Panc1 (cell line): ENCODE results near the gene R3HDM2. TPM values are rescaled to one million over a fixed set of nuclear protein-coding genes. Genes with fewer than 3 reads are reported as not detected.

ENCODE experiments used
- ATAC-seq: fragments of 200-7000 bp; cut with Tn5 transposase; 2 replicates; pipeline ENCODE4 v1.9.1; 2020; ENCODE audit warnings: mild to moderate bottlenecking, moderate library complexity
- BruUV-seq: library from RNA; stranded (reverse); fragments of 400-500 nt; replicated peaks from 2 replicates; lab custom pipeline; 2021; lab: Mats Ljungman, UMichigan
- CTCF ChIA-PET: fragments of 300-600 bp; sonication (Branson Sonifier 250); formaldehyde crosslinking; loops from one replicate; lab custom pipeline; 2022; ENCODE audit warnings: antibody characterized with exemption; lab: Charles Lee
- POLR2A ChIA-PET: fragments of 300-600 bp; sonication (Branson Sonifier 250); formaldehyde crosslinking; loops from one replicate; lab custom pipeline; 2022; ENCODE audit warnings: antibody characterized with exemption; lab: Charles Lee
- DNase-seq: peaks from one replicate; pipeline ENCODE4 v3.0.0-alpha.2; 2010; ENCODE audit warnings: low read depth, low spot score
- H3K27ac ChIP-seq: 2 replicates; pipeline ENCODE4 v1.5.1; 2011; ENCODE audit warnings: mild to moderate bottlenecking, low read length, inconsistent platforms
- H3K27me3 ChIP-seq: fragments of 200-500 bp; sonication (Bioruptor generic); 2 replicates; pipeline ENCODE4 v1.6.0; 2014; ENCODE audit warnings: low read length, inconsistent platforms; ENCODE audit not compliant: control insufficient read depth, insufficient read depth
- H3K36me3 ChIP-seq: fragments of 200-500 bp; sonication (Bioruptor generic); 2 replicates; pipeline ENCODE4 v1.5.1; 2014; ENCODE audit warnings: inconsistent platforms, mild to moderate bottlenecking, low read length, moderate library complexity; ENCODE audit not compliant: control insufficient read depth, insufficient read depth
- H3K4me1 ChIP-seq: 2 replicates; pipeline ENCODE4 v1.5.1; 2011; ENCODE audit warnings: inconsistent platforms, mild to moderate bottlenecking, low read length, moderate library complexity; ENCODE audit not compliant: control insufficient read depth, insufficient read depth
- H3K4me3 ChIP-seq, 2 experiments: 2 replicates each; pipeline ENCODE4 v1.5.1; 2011 to 2012; ENCODE audit warnings: low read depth in 2 of 2, low read length in 2 of 2, mild to moderate bottlenecking in 2 of 2, inconsistent platforms in 1 of 2, moderate library complexity in 1 of 2
- H3K9me3 ChIP-seq: fragments of 200-500 bp; sonication (Bioruptor generic); 2 replicates; pipeline ENCODE4 v1.5.1; 2014; ENCODE audit warnings: low read depth, mild to moderate bottlenecking, inconsistent platforms, low read length, moderate library complexity; ENCODE audit not compliant: control insufficient read depth, insufficient read depth
- POLR2AphosphoS5 ChIP-seq: IDR thresholded peaks from 2 replicates; pipeline ENCODE4 v1.6.1; 2012; ENCODE audit warnings: mild to moderate bottlenecking, low read depth, low read length, moderate library complexity
- REST ChIP-seq, 2 experiments: IDR thresholded peaks; 2 replicates each; pipeline ENCODE4 v1.6.1; 2011 to 2012; ENCODE audit warnings: low read depth in 2 of 2, control low read depth in 1 of 2, low read length in 1 of 2, mild to moderate bottlenecking in 1 of 2, moderate library complexity in 1 of 2; ENCODE audit not compliant: insufficient read depth in 1 of 2
- SIN3A ChIP-seq: IDR thresholded peaks from 2 replicates; pipeline ENCODE4 v1.6.1; 2012; ENCODE audit warnings: low read depth, mild to moderate bottlenecking, low read length, moderate library complexity, borderline replicate concordance; ENCODE audit not compliant: insufficient read depth
- TCF7L2 ChIP-seq: IDR thresholded peaks from 2 replicates; pipeline ENCODE4 v1.6.1; 2011; ENCODE audit warnings: mild to moderate bottlenecking, low read depth, low read length, inconsistent platforms
- in situ Hi-C: cut with HindIII; loops from 2 replicates; pipeline ENCODE4 v1.10.0; 2016; ENCODE audit warnings: low sequenced_read_pairs, low pct_unique_long_range_greater_than_20kb
- intact Hi-C: fragments of 100-400 bp; cut with micrococcal nuclease; formaldehyde crosslinking; loops from one replicate; pipeline ENCODE4 v1.10.0; 2022; ENCODE audit not compliant: unreplicated experiment
- total RNA-seq: library from RNA; stranded (reverse); gene quantifications from one replicate; pipeline ENCODE4 v1.2.1, GENCODE V29; 2021; ENCODE audit not compliant: unreplicated experiment
- TF ChIP-seq, protein P1 (sequence below): fragments of 450-650 bp; IDR thresholded peaks from 2 replicates; pipeline ENCODE4 v1.5.1; 2017; ENCODE audit warnings: mild to moderate bottlenecking

Gene R3HDM2
- total RNA-seq, 1 experiment from 2014 or later = 56.5 TPM

- ATAC-seq (no peak), DNase-seq (no peak)
- no TSS peak for BruUV-seq
- in situ Hi-C loops (no loop called here), intact Hi-C loops (no loop called here)
- peaks cover under 1% of the 10 kb centered on the region; the same call in 1 of the 2 replicates for H3K27me3 ChIP-seq
- no peaks in the 10 kb centered on the region; the same call in 1 of the 2 replicates for H3K36me3 ChIP-seq
- no peaks in the 10 kb centered on the region for H3K9me3 ChIP-seq
- TF ChIP-seq, protein P1, sequence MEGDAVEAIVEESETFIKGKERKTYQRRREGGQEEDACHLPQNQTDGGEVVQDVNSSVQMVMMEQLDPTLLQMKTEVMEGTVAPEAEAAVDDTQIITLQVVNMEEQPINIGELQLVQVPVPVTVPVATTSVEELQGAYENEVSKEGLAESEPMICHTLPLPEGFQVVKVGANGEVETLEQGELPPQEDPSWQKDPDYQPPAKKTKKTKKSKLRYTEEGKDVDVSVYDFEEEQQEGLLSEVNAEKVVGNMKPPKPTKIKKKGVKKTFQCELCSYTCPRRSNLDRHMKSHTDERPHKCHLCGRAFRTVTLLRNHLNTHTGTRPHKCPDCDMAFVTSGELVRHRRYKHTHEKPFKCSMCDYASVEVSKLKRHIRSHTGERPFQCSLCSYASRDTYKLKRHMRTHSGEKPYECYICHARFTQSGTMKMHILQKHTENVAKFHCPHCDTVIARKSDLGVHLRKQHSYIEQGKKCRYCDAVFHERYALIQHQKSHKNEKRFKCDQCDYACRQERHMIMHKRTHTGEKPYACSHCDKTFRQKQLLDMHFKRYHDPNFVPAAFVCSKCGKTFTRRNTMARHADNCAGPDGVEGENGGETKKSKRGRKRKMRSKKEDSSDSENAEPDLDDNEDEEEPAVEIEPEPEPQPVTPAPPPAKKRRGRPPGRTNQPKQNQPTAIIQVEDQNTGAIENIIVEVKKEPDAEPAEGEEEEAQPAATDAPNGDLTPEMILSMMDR = no peak
- TF ChIP-seq REST (IDR thresholded peaks at IDR 0.05; ENCODE audit: insufficient read depth in 1 of 2, low read depth in 2 of 2, low read length in 1 of 2) = no peak
- no peak for TF ChIP-seq POLR2AphosphoS5
- no peak for TF ChIP-seq TCF7L2
- TF ChIP-seq SIN3A = no peak
- ChIA-PET POLR2A (no interaction called here), CTCF (no interaction called here)
- H3K4me1 ChIP-seq = peaks cover 15% of the 10 kb centered on the region
- H3K4me3 ChIP-seq = no peak overlapping the region
- H3K27ac ChIP-seq = no peak overlapping the region
These were observed 195.1 kb downstream of the R3HDM2 start for GRCh38 chr12:57235728-57236131.

GRCh38 chr12:57235017-57235727 lies 195.7 kb downstream of the R3HDM2 start:
- ATAC-seq (no peak), DNase-seq (no peak)
- Histone ChIP-seq H3K4me1 (peaks cover 17% of the 10 kb centered on the region), H3K27ac (no peak overlapping the region), H3K9me3 (no peaks in the 10 kb centered on the region), H3K36me3 (no peaks in the 10 kb centered on the region; the same call in 1 of the 2 replicates), H3K27me3 (no peaks in the 10 kb centered on the region), H3K4me3 (no peak overlapping the region)
- ChIA-PET POLR2A (no interaction called here), CTCF (interaction anchor here (0.6 kb wide), 1 partner anchor 240 kb away, joined by 4 read pairs; no protein-coding TSS in a partner anchor)
- BruUV-seq = no TSS peak
- intact Hi-C loops (no loop called here), in situ Hi-C loops (no loop called here)
- no peak for TF ChIP-seq POLR2AphosphoS5
- TF ChIP-seq SIN3A = no peak
- TF ChIP-seq, protein P1 = no peak
- TF ChIP-seq REST (IDR thresholded peaks at IDR 0.05; ENCODE audit: insufficient read depth in 1 of 2, low read depth in 2 of 2, low read length in 1 of 2) = no peak
- TF ChIP-seq TCF7L2 = no peak
